SK-N-MC (cell line): ENCODE data around the gene CCR5AS.

Experiments
- EZH2 ChIP-seq: fragments of 200-600 bp; sonication (generic); IDR thresholded peaks from one replicate; pipeline ENCODE4 v1.6.1; 2017; ENCODE audit warnings: antibody characterized with exemption
- FOXP2 ChIP-seq: optimal IDR thresholded peaks from 2 replicates; pipeline ENCODE3; 2011; ENCODE audit warnings: mild to moderate bottlenecking, moderate library complexity; ENCODE audit not compliant: insufficient read depth; ENCODE audit errors: extremely low read length, control extremely low read depth
- POLR2AphosphoS5 ChIP-seq: IDR thresholded peaks from 2 replicates; pipeline ENCODE4 v1.6.1; 2012; ENCODE audit warnings: mild to moderate bottlenecking, low read depth, low read length, borderline replicate concordance

DNA sequence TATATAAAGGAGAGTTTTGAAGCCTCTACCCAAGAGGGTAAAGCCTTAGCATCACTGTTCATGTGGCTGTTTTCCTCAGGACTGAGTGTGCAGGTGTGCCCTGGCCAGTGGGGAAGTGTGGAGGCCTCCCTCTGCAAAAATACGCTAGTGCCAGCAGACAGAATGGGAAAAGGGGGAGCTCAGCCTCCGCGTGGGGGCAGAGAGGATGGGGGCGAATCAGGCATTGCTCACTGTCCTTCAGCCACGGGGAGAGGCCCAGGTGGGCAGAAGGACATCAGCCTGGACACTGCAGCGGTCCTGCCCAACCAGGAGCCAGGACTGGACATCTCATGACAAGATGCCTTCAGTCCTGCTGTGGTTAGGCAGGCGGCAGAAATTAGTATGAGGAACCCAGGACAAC lies 47.7 kb upstream of the CCR5AS start:
- TF ChIP-seq EZH2: no peak
- no peak for TF ChIP-seq POLR2AphosphoS5
- TF ChIP-seq FOXP2: no peak
